SK-N-SH (cell line): ENCODE measurements around the gene HUS1. TPM values are rescaled to one million over a fixed set of nuclear protein-coding genes. Genes with fewer than 3 reads are reported as not detected.

ENCODE experiments used
- CTCF ChIA-PET: fragments of 300-600, 350-600 bp; formaldehyde crosslinking; extraction: SDS; loops from one replicate; lab custom pipeline; 2021; lab: Yijun Ruan, JAX
- POLR2A ChIA-PET: fragments of 350-600 bp; sonication (Branson Sonifier 250); formaldehyde crosslinking; extraction: SDS; loops from one replicate; lab custom pipeline; 2020; ENCODE audit warnings: antibody characterized with exemption, inconsistent platforms; lab: Yijun Ruan, JAX
- DNase-seq: peaks from one replicate; pipeline ENCODE4 v3.0.0; 2012
- H2AFZ ChIP-seq: fragments of 200-600 bp; sonication (generic); 2 replicates; pipeline ENCODE4 v1.8.1; 2016; ENCODE audit warnings: antibody characterized with exemption, mild to moderate bottlenecking, low read depth
- H3F3A ChIP-seq: fragments of 200-600 bp; sonication (generic); replicated peaks from 2 replicates; pipeline ENCODE3; 2016; ENCODE audit warnings: antibody characterized with exemption, mild to moderate bottlenecking; ENCODE audit not compliant: insufficient read depth
- H3K27ac ChIP-seq, 2 experiments: fragments of 200-500 bp in 1 of 2; fragments of 200-600 bp in 1 of 2; sonication (Bioruptor generic) in 1 of 2; sonication (generic), shearing (Covaris generic) in 1 of 2; 2 replicates each; pipeline versions ENCODE4 v1.5.1 to v1.6.1; 2014 to 2016; ENCODE audit warnings: low read depth in 2 of 2, inconsistent platforms in 1 of 2, low read length in 1 of 2, mild to moderate bottlenecking in 1 of 2, mixed read lengths in 1 of 2
- H3K27me3 ChIP-seq: fragments of 200-600 bp; sonication (generic), shearing (Covaris generic); 2 replicates; pipeline ENCODE4 v1.6.1; 2016; ENCODE audit warnings: mixed run types; ENCODE audit not compliant: insufficient read depth
- H3K36me3 ChIP-seq, 2 experiments: fragments of 200-500 bp in 1 of 2; fragments of 200-600 bp in 1 of 2; sonication (Bioruptor generic) in 1 of 2; sonication (generic) in 1 of 2; replicated peaks in 1 of 2; 2 replicates each; pipeline versions ENCODE3 to v1.5.1; 2014 to 2016; ENCODE audit warnings: low read length in 1 of 2, mild to moderate bottlenecking in 1 of 2; ENCODE audit not compliant: insufficient read depth in 2 of 2, control insufficient read depth in 1 of 2
- H3K4me1 ChIP-seq, 2 experiments: fragments of 200-500 bp in 1 of 2; fragments of 200-600 bp in 1 of 2; sonication (Bioruptor generic) in 1 of 2; sonication (generic), shearing (Covaris generic) in 1 of 2; 2 replicates each; pipeline versions ENCODE4 v1.5.1 to v1.6.1; 2014 to 2016; ENCODE audit warnings: low read depth in 1 of 2, low read length in 1 of 2, mixed run types in 1 of 2; ENCODE audit not compliant: insufficient read depth in 2 of 2, control insufficient read depth in 1 of 2
- H3K4me2 ChIP-seq: fragments of 200-600 bp; sonication (generic), shearing (Covaris generic); 2 replicates; pipeline ENCODE4 v1.6.1; 2017; ENCODE audit warnings: mixed run types
- H3K4me3 ChIP-seq, 2 experiments: fragments of 200-500 bp in 1 of 2; fragments of 200-600 bp in 1 of 2; sonication (Bioruptor generic) in 1 of 2; sonication (generic), shearing (Covaris generic) in 1 of 2; 2 replicates each; pipeline versions ENCODE4 v1.5.1 to v1.8.1; 2014 to 2016; ENCODE audit warnings: low read depth in 2 of 2, inconsistent platforms in 1 of 2, low read length in 1 of 2, mild to moderate bottlenecking in 1 of 2, mixed read lengths in 1 of 2, moderate library complexity in 1 of 2
- H3K79me2 ChIP-seq: fragments of 200-600 bp; sonication (generic); 2 replicates; pipeline ENCODE4 v1.8.1; 2017; ENCODE audit warnings: mild to moderate bottlenecking; ENCODE audit not compliant: insufficient read depth
- H3K9ac ChIP-seq: fragments of 200-600 bp; sonication (generic); 2 replicates; pipeline ENCODE4 v1.6.1; 2017; ENCODE audit warnings: mixed run types
- H3K9me2 ChIP-seq: fragments of 200-600 bp; sonication (generic); 2 replicates; pipeline ENCODE4 v1.6.1; 2017; ENCODE audit warnings: mixed run types
- H3K9me3 ChIP-seq: fragments of 200-600 bp; sonication (generic); 2 replicates; pipeline ENCODE4 v1.6.1; 2017; ENCODE audit warnings: mixed run types, mild to moderate bottlenecking, moderate library complexity
- H4K20me1 ChIP-seq: fragments of 200-600 bp; sonication (generic); 2 replicates; pipeline ENCODE4 v1.6.1; 2017; ENCODE audit warnings: mild to moderate bottlenecking, mixed run types; ENCODE audit not compliant: insufficient read depth
- EP300 ChIP-seq, 2 experiments: IDR thresholded peaks; 2 replicates each; pipeline versions ENCODE4 v1.4.0 to v1.6.1; 2012; ENCODE audit warnings: borderline replicate concordance in 1 of 2, low read depth in 1 of 2, low read length in 1 of 2
- FOXJ3 ChIP-seq: sonication (generic); formaldehyde crosslinking; IDR thresholded peaks from 2 replicates; pipeline ENCODE4 v1.5.1; 2020; ENCODE audit warnings: mild to moderate bottlenecking, missing genetic modification reagents
- FOXM1 ChIP-seq: IDR thresholded peaks from 2 replicates; pipeline ENCODE4 v1.4.0; 2012; ENCODE audit warnings: low read depth, mild to moderate bottlenecking
- GABPA ChIP-seq: IDR thresholded peaks from 2 replicates; pipeline ENCODE4 v1.4.0; 2012; ENCODE audit warnings: low read depth, mild to moderate bottlenecking
- GATA2 ChIP-seq: sonication (generic); formaldehyde crosslinking; IDR thresholded peaks from 2 replicates; pipeline ENCODE4 v1.5.0; 2020; ENCODE audit warnings: mild to moderate bottlenecking, missing genetic modification reagents
- MAX ChIP-seq: IDR thresholded peaks from 2 replicates; pipeline ENCODE4 v1.4.0; 2012; ENCODE audit warnings: low read depth
- MXI1 ChIP-seq: IDR thresholded peaks from 2 replicates; pipeline ENCODE4 v1.6.1; 2012; ENCODE audit warnings: mild to moderate bottlenecking, low read depth, low read length, improper control_type of control experiment
- NRF1 ChIP-seq: IDR thresholded peaks from 2 replicates; pipeline ENCODE4 v1.6.1; 2012; ENCODE audit warnings: low read depth, mild to moderate bottlenecking, low read length
- RAD21 ChIP-seq: IDR thresholded peaks from 2 replicates; pipeline ENCODE4 v1.6.1; 2012; ENCODE audit warnings: mild to moderate bottlenecking, low read length
- RCOR1 ChIP-seq: fragments of 150-350 bp; IDR thresholded peaks from 2 replicates; pipeline ENCODE4 v1.6.1; 2017; ENCODE audit warnings: antibody characterized with exemption, low read length
- SIN3A ChIP-seq: IDR thresholded peaks from 2 replicates; pipeline ENCODE4 v1.6.1; 2012; ENCODE audit warnings: low read depth, mild to moderate bottlenecking, low read length, moderate library complexity, borderline replicate concordance
- SMC3 ChIP-seq: IDR thresholded peaks from 2 replicates; pipeline ENCODE4 v1.6.1; 2012; ENCODE audit warnings: low read depth, low read length, improper control_type of control experiment
- TCF12 ChIP-seq: IDR thresholded peaks from 2 replicates; pipeline ENCODE4 v1.4.0; 2012
- TEAD4 ChIP-seq: IDR thresholded peaks from 2 replicates; pipeline ENCODE4 v1.4.0; 2012; ENCODE audit warnings: mild to moderate bottlenecking, borderline replicate concordance; ENCODE audit not compliant: insufficient read depth
- YY1 ChIP-seq: IDR thresholded peaks from 2 replicates; pipeline ENCODE4 v1.4.0; 2012; ENCODE audit warnings: low read depth, mild to moderate bottlenecking
- ZBTB33 ChIP-seq: IDR thresholded peaks from 2 replicates; pipeline ENCODE4 v1.4.0; 2012; ENCODE audit warnings: low read depth, borderline replicate concordance
- WGBS: methylation state at CpG from one replicate; pipeline ENCODE4 v1.1.6; 2017; ENCODE audit warnings: low lambda C conversion rate; 5-methylcytosine and 5-hydroxymethylcytosine counted together
- polyA plus RNA-seq, 3 experiments: library from polyadenylated mRNA; depleted of rRNA; stranded (reverse); fragments of >200 nt; gene quantifications; 2 replicates each; pipeline ENCODE4 v1.2.3, GENCODE V29; 2012
- TF ChIP-seq, protein P1 (sequence below): IDR thresholded peaks from 2 replicates; pipeline ENCODE4; 2012
- TF ChIP-seq, protein P2 (sequence below): fragments of 200-600 bp; sonication (generic); IDR thresholded peaks from 2 replicates; pipeline ENCODE4 v1.6.1; 2017; ENCODE audit warnings: antibody characterized with exemption, mild to moderate bottlenecking, moderate library complexity

HUS1 gene
- polyA plus RNA-seq, 1 of the 3 experiments (the other 2 are of a cell fraction) = 17.8 TPM

DNA sequence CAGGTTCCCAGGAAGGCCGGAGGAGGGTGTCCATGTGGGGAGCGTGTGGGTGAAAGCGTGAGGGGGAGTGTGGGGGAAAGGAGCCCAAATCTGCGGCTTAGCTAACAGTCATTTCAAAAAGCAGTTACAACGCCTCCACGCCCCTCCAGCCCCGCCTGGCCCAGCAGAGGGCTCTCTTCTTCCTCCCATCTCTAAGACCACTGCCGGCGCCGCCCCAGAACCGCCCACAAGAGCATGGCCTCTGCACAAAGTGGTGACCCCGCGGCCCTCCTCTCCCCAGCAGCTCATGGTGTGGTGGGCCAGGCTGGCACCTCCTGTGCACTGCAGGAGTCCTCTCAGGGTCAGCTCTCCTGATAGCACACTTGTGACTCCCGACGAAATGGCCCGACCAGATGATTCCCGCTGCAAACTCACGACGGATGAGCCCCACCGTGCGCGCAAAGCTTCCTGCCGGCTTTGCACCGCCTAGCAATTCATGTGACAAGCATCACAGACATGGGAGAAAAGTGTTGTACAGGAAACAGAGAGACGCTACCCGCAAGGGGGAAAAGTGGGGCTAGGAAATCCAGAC is 12.4 kb upstream of the HUS1 start:
- H3K9me3 ChIP-seq = no peaks in the 10 kb centered on the region
- CTCF ChIA-PET = interaction anchor here (1.2 to 3.2 kb wide), 7 partner anchors 8 to 738 kb away, joined by 3 to 18 read pairs (median 5); no protein-coding TSS in a partner anchor
- WGBS = 86% methylated on average over 26 of the region's 26 CpGs

GRCh38 chr7:47991270-47991669 is 11.9 kb upstream of the HUS1 start:
- ChIA-PET POLR2A (no interaction called here), CTCF (interaction anchor here (1.2 to 3.2 kb wide), 7 partner anchors 9 to 737 kb away, joined by 3 to 18 read pairs (median 5); no protein-coding TSS in a partner anchor)
- Histone ChIP-seq H3K27ac (no peak overlapping the region), H3K27me3 (no peaks in the 10 kb centered on the region; the same call in 1 of the 2 replicates), H4K20me1 (no peaks in the 10 kb centered on the region), H3K79me2 (no peaks in the 10 kb centered on the region), H3K4me2 (no peak overlapping the region), H3K36me3 (no peaks in the 10 kb centered on the region), H3K4me1 (no peaks in the 10 kb centered on the region; a peak in 1 of 4 replicates), H3K9ac (no peak overlapping the region), H3K4me3 (no peak overlapping the region), H2AFZ (no peak overlapping the region), H3F3A (peaks cover 5% of the 10 kb centered on the region), H3K9me2 (no peaks in the 10 kb centered on the region), H3K9me3 (no peaks in the 10 kb centered on the region)
- 56% methylated on average over 1 of the region's 1 CpG for WGBS
- DNase-seq = no peak
- TF ChIP-seq, protein P1, sequence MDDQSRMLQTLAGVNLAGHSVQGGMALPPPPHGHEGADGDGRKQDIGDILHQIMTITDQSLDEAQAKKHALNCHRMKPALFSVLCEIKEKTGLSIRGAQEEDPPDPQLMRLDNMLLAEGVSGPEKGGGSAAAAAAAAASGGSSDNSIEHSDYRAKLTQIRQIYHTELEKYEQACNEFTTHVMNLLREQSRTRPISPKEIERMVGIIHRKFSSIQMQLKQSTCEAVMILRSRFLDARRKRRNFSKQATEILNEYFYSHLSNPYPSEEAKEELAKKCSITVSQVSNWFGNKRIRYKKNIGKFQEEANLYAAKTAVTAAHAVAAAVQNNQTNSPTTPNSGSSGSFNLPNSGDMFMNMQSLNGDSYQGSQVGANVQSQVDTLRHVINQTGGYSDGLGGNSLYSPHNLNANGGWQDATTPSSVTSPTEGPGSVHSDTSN = no peak
- TF ChIP-seq YY1 (no peak), TCF12 (no peak), NRF1 (no peak), ZBTB33 (no peak), SMC3 (no peak), RCOR1 (no peak), MAX (no peak), FOXJ3 (CRISPR knock-in tag) (no peak), GATA2 (CRISPR knock-in tag) (no peak), TEAD4 (no peak), GABPA (no peak), EP300 (IDR thresholded peaks at IDR 0.05; ENCODE audit: borderline replicate concordance in 1 of 2, low read depth in 1 of 2, low read length in 1 of 2) (no peak), RAD21 (no peak), SIN3A (no peak), FOXM1 (no peak), MXI1 (no peak)
- TF ChIP-seq, protein P2, sequence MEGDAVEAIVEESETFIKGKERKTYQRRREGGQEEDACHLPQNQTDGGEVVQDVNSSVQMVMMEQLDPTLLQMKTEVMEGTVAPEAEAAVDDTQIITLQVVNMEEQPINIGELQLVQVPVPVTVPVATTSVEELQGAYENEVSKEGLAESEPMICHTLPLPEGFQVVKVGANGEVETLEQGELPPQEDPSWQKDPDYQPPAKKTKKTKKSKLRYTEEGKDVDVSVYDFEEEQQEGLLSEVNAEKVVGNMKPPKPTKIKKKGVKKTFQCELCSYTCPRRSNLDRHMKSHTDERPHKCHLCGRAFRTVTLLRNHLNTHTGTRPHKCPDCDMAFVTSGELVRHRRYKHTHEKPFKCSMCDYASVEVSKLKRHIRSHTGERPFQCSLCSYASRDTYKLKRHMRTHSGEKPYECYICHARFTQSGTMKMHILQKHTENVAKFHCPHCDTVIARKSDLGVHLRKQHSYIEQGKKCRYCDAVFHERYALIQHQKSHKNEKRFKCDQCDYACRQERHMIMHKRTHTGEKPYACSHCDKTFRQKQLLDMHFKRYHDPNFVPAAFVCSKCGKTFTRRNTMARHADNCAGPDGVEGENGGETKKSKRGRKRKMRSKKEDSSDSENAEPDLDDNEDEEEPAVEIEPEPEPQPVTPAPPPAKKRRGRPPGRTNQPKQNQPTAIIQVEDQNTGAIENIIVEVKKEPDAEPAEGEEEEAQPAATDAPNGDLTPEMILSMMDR = no peak

More for the DNA sequence above, 12.4 kb upstream of the HUS1 start:
- peak; percentile 59 for DNase-seq
- Histone ChIP-seq H3K79me2 (no peaks in the 10 kb centered on the region), H3K4me3 (no peak overlapping the region), H2AFZ (peak overlapping the region; percentile 37; the same call in 1 of the 2 replicates), H3F3A (peaks cover 5% of the 10 kb centered on the region), H3K9me2 (no peaks in the 10 kb centered on the region), H3K27me3 (no peaks in the 10 kb centered on the region; the same call in 1 of the 2 replicates), H3K4me1 (no peaks in the 10 kb centered on the region; a peak in 1 of 4 replicates), H3K36me3 (no peaks in the 10 kb centered on the region), H3K27ac (no peak overlapping the region), H4K20me1 (no peaks in the 10 kb centered on the region), H3K4me2 (no peak overlapping the region), H3K9ac (no peak overlapping the region)
- TF ChIP-seq SMC3 (peak; percentile 53), NRF1 (no peak), RAD21 (peak; percentile 49)
- TF ChIP-seq, protein P2 = peak; percentile 51
- POLR2A ChIA-PET = no interaction called here
